Cardiac septum (tissue), 1 donor: ENCODE results near the gene SLAIN2. TPM values are rescaled to one million over a fixed set of nuclear protein-coding genes. Genes with fewer than 3 reads are reported as not detected.
"Not testable (repeated sequence)": the region's sequence is repeated elsewhere in the genome, so short reads cannot be mapped to it uniquely, and the experiment has no call there.

Experiments used
- DNase-seq: peaks from one replicate; pipeline ENCODE4 v3.0.0-alpha.2; 2020; ENCODE audit warnings: low spot score
- intact Hi-C: fragments of 100-400 bp; cut with DNase I; formaldehyde crosslinking; loops from one replicate; pipeline ENCODE4 v1.14.0; 2022
- long read RNA-seq: library from polyadenylated mRNA; unstranded; transcript quantifications from one replicate; pipeline ENCODE4 v2.0.0, GENCODE V29; 2021
- total RNA-seq: library from RNA; stranded (reverse); fragmentation: NEBNext Ultra II Directional; extraction: Animal tissue kit (Norgen Biotek cat#: 25700); gene quantifications from one replicate; pipeline ENCODE4 v1.2.1, GENCODE V29; 2021
- donor health status: DM: no; HTN: no; CAD: no.

SLAIN2 gene
- 159 TPM for total RNA-seq
- long read RNA-seq, full-length matches to known transcripts = 20 of 116 reads
- long read RNA-seq, partial matches to known transcripts = 26 of 116 reads
- long read RNA-seq, other reads (novel, unspliced or antisense) = 70 of 116 reads

DNA sequence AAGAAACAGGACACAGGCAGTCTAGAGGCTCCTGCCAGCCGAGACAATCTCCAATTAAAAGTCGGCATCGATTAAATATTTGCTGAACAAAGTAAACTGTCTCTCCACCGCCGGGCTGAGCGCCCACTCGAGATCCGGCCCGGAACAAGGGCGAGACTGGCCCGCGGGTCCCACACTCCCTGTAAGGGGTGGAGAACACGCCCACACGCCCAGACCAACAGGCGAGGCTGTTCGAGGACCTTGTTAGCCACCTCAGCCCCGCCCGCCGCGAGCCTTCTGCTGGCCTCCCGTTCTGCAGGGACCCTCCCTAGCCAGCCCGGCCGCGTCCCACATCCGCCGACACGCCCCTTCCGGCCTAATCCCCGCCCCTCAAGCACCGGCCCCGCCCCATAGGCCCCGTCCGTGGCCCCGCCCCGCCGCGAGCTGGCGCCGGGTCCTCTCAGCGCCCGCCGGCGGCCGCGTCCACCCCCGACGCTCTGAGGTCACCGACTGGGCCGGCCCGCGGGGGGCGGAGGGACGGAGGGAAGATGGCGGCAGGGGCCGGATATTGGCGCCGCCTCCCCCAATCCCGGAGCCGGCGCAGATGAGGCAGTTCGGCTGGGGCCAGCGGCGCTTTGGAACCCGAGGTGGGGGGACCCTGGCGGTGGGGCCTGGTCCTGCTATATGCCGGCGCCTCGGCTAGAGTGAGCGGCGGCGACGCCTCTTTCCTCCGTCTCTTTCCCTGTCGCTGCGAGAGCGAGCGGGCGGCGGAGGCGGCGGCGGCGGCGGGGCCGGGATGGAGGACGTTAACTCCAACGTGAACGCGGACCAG is at the start of gene SLAIN2:
SLAIN2 (plus strand) TSS at position 565 of the 811 bp plus-strand sequence; CDS start at position 776, 211 bp downstream.
- DNase-seq = peak; percentile 100
- intact Hi-C loops = loop anchor here (5.0 kb wide), 2 partner anchors 46 to 69 kb away; no protein-coding TSS in a partner anchor

DNA sequence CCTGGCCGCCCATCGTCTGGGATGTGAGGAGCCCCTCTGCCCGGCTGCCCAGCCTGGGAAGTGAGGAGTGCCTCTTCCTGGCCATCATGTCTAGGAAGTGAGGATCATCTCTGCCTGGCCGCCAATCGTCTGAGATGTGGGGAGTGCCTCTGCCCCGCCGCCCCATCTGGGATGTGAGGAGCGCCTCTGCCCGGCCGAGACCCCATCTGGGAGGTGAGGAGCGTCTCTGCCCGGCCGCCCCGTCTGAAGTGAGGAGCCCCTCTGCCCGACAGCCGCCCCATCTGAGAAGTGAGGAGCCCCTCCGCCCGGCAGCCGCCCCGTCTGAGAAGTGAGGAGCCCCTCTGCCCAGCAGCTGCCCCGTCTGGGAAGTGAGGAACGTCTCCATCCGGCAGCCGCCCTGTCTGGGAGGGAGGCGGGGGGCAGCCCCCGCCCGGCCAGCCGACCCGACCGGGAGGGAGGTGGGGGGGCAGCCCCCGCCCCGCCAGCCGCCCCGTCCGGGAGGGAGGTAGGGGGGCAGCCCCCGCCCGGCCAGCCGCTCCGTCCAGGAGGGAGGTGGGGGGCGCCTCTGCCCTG is 49.0 kb upstream of the SLAIN2 start:
- DNase-seq, intact Hi-C loops: not testable (repeated sequence)

DNA sequence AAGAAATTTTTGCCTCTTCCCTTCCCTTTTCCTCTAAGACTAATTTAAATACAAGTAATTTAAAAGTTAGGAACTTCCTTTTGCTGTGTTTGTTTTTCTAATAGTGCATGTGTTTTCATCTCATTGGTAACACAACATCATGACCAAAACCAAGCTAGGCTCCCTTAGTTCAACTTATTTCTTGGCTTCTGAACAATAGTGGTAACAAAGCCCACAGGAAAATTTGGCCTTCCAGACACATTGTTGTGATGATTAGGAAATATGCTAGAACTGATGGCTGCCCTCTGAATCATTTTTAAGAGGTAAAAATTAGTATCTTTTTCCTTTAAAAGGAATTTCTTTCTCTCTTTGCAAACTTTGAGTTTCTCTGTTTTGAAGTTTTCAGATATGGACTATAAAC is 46.2 kb upstream of the SLAIN2 start:
- intact Hi-C loops = no loop called here
- no peak for DNase-seq

DNA sequence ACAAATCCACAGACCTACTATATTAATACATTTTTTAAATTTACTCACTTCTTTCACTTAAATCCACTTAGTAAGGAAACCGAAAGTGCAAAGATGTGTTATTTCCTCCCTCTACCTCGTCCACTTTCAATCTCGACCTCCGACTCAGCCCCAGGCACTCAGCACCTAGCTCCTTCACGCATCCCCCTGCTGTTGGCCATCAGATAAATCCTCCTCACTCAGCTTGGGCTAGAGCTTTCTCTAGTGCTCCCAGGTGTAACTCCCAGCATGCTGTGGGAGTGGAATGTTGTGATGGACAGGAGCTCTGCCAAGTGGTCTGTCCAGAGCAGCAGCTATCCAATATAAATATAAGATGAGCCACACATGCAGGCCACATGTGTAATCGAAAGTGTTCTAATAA is 45.0 kb upstream of the SLAIN2 start:
- no peak for DNase-seq
- intact Hi-C loops = no loop called here

DNA sequence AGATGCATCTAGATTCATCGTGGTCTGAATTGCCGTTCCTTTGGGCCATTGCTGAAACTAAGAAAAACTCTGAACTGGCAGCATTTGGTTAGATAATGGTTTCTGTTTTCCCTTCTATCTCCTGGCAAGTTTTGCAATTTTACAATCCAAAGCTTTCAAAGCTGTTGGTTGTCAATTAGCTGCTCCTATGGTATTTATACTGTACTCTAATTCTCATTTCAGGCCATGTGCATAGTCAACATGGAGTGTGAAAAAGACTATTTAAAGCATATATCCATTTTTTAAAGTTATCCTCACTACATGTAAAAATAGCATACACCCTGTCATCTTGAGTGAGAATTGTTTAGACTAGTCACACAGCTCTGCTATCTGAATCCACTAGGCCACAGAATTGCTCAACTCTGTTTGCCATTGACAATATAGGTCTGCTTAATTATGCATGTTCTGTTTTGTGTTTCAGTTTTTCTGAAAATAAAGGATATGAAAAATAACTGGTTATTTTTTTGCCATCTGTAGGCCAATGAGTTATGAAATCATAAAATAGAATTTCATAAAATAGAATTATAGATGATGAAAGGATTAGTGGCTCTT is 44.0 kb upstream of the SLAIN2 start:
- intact Hi-C loops = no loop called here
- no peak for DNase-seq

DNA sequence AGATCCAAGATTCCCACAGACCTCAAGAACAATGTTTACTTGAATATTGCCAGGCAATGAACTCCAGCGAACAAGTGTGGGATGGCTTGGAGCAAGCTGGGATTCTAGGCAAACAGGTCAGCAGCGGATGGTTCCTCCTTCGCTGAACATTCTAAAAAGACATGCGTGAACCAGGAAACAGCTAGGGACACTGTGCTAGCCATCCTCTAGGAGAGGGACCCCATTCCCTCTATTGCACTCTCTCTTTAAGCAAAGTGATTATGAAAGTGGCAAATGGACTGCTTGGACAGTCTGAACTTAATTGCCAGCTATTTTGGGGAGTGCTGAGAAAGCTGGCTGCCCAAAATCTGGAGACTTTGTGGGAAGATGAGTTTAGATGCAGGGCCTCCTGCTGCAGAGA is 41.8 kb upstream of the SLAIN2 start:
- intact Hi-C loops = no loop called here
- DNase-seq = no peak

DNA sequence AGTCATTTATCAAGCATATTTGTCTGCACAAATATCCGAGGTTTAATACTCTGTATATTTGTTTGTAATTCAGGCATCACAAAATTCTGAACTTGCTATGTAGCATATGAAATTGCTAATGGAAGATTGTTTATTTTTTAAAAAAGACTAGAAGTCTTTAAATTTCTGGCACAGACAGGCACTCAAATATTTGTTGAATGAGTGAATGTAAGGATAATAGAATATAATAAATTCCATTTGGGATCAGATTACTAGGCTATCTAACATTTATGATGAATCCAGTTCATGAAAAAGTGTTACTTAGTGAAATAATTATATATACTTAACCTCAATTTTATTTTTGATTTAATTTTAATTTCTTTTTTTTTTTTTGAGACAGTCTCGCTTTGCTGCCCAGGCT is 41.3 kb upstream of the SLAIN2 start:
- intact Hi-C loops = no loop called here

DNA sequence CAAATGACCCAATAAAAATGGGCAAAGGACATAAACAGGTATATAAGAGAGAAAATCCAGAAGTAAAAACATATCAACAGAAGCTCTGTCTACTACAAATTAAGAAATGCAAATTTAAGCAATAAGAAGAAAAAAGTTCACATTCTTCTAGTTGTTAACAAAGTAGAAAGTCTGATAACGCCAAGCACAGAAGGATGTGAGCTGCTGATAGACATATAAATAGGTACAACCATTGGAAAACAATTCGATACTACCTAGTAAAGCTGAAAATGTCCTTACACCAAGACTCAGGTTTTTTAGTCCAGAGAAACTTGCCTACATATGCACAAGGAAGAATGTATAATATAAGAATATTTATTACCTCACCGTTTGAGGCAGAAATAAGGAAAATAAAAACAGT is 35.8 kb upstream of the SLAIN2 start:
- intact Hi-C loops = no loop called here
- DNase-seq = no peak

More for the DNA sequence above, 41.3 kb upstream of the SLAIN2 start:
- no peak for DNase-seq

DNA sequence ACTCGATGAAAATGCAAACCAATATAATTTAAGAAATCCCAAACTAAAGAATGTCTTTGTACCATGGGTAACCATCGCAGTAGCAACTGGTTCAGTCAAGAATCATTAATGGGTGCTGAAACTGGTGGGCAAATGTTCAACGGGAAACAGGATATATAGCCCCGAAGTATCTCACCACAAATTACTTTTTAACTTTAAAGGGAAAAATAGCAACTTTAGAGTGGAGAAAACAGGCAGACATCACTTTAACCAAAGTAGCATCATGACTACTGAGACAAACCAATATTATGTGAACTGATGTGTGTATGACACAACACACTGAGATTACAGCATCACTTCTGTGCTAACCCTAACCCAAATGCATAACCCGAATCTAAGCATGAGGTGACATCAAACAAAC is 33.8 kb upstream of the SLAIN2 start:
- no peak for DNase-seq
- intact Hi-C loops = no loop called here

DNA sequence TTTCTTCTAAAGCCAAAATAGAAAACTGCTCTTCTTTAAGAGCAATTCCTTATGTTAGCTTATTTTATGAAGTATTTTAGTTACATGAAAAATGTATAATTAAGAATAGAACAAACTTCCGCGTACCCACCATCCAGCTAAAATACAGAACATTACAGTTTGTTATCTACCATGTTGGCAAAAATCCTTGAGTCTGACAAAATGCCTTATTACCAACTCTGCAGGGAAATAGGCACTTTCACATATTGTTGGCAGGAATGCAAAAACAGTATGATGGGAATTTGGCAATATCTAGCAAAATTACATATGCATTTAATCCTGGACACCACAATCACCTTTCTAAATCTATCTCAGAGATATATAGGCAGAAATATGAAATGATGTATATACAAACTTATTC is 32.4 kb upstream of the SLAIN2 start:
- no peak for DNase-seq
- intact Hi-C loops = no loop called here

DNA sequence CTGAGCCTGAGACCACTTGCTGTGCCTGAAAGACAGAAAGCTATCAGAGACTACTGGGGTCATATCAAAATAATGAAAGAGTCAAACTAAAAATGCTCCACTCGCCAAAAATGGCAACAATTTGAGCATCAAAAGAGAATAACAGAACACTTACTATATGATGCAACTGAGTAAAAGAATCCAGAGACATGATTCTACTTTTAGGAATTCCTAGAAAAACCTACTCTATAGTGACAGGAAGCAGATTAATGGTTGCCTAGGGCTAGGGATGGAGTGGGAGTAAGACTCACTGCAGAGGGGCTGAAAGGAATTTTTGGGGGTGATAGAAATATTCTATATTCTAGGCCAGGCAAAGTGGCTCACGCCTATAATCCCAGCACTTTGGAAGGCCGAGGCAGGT is 29.4 kb upstream of the SLAIN2 start:
- intact Hi-C loops = no loop called here
- no peak for DNase-seq

DNA sequence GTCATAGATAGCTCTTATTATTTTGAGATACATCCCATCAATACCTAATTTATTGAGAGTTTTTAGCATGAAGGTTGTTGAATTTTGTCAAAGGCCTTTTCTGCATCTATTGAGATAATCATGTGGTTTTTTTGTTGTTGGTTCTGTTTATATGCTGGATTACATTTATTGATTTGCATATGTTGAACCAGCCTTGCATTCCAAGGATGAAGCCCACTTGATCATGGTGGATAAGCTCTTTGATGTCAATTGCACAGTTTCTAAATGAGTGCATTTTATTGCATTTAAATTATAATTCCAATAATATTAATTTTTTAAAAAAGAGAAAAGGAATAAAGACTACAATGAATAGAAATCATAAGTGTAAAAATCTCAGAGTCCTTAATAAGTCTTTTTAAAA is 26.6 kb upstream of the SLAIN2 start:
- intact Hi-C loops, DNase-seq: not testable (repeated sequence)

DNA sequence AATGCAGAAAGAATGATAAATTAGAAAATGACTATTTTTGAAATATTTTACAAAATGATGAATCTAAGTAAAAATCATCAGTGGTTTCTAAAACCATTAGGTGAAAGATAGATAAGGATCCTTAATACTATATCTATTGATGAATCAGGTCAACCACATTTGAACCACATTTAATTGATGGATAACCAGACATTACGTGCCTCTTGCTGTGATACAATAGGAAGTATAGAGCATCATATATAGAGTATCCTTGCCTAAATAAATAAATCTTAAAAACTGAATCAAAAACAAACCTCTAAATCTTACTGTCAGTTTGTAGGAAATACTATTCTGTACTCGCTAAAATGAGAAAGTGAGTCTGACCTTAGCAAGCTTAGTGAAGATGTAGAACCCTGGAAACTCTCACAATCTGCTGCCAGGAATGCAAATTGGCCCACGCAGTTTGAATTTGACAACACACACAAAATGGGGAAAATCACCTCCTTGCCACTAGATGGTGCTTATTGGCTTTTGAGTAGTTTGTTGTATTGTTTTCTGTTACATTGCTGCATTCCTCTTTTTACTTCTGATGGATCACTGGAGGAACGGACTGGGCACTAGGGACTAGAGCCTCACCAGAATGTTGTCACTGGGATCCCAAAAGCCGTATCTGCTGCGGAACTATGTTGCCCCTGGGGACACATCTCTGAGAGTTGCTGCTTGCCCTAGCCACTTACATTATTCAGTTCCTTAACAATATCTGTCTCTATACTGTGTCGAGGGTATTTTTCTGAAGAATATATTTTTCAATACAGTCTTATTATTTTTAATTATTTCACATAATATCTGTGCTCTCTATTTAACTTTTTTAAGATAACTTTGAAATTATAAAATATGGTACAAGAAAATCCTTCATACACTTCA is 25.4 kb upstream of the SLAIN2 start:
- intact Hi-C loops = no loop called here
- DNase-seq = no peak

DNA sequence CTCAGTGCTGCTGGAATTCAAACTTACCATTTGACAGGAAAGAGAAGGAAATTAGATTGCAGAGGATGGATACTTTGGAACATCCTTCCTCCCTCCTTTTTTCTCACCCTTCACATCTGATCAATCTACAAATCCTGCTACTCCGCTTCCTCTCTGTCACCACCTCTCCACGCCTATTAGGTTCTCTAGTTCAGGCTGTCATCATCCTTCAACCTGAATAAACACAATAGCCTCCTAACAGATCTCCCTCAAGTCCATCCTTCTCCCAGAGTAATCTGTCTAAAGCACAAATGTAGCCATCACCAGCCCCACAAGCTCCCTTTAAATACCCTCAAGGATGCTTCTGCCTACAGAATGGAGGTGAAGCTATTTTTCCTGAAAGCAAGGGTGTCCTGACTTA is 20.0 kb upstream of the SLAIN2 start:
- intact Hi-C loops = loop anchor here (10.0 kb wide), 1 partner anchor 223 kb away; no protein-coding TSS in a partner anchor

DNA sequence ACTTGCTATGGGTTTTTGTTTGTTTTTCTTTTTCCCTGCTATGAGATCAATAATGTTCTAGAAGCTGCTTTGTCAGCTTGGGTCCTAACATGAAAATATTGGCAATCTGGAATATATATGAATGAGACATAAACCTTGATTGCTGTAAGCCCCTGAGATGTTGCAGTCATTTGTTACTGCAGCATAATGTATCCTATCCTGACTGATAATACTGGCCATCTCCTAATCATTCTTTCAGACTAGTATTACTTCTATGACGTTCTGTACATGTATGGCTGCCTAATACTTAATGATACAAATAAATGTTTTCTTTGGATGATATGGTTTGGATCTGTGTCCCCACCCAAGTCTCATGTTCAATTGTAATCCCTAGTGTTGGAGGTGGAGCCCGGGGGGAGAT is 19.3 kb upstream of the SLAIN2 start:
- intact Hi-C loops = loop anchor here (10.0 kb wide), 1 partner anchor 223 kb away; no protein-coding TSS in a partner anchor
- DNase-seq = no peak

More for the DNA sequence above, 20.0 kb upstream of the SLAIN2 start:
- DNase-seq = no peak

DNA sequence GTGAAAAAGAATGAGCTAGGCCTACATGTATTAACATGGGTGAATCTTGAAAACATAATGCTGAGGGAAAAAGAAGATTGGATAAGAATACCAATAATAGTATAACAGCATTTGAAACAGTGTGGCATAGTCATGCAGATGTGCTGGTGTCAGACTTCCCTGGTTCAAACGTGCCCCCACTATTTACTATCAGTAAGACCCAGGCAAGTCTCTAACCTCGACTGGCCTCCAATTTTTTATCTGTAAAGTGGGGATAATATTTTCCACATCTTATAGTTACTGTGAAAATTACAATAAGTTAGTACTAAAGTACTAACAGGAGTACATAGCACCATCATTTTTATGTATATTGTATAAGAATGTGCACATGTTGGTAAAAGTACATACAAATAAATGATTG is 17.0 kb upstream of the SLAIN2 start:
- DNase-seq = no peak
- intact Hi-C loops = loop anchor here (10.0 kb wide), 1 partner anchor 221 kb away; no protein-coding TSS in a partner anchor

DNA sequence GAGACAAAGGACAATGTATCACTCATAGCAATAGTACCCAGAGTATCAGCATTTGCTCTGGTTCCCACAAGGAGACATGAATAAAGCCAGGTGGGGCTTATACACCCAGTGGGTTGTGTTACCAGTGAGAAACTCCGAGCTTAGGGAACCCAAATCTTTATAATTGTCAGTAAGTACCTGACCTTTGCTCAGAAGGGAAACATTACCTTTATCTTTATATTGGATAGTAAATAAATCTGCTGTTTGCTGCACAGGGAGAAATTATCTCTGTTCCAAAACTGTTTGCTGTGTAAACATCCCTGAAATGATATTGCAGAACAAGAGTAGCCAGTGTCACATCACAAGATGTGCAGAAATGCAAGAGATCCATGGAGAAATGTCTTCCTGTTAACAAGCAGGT is 12.1 kb upstream of the SLAIN2 start:
- intact Hi-C loops = loop anchor here (10.0 kb wide), 1 partner anchor 216 kb away; no protein-coding TSS in a partner anchor
- no peak for DNase-seq

DNA sequence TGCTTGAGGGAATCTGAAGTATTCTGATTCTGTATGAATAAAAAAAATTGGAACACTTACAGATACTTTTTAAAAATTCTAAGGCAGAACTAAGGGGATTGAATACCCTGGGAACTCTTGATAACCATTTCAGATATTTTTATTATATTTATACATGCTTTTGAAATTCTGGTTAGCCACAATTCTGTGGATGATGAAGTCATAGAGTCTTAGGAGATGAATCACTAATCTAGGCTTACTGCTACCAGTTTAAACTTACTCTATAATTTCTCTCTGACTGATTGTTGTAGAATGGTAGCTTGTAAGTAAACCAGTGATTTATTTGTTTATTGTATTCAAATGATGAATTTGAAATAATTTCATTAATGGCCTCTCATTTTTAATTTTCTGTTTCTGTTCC is 11.4 kb upstream of the SLAIN2 start:
- DNase-seq = no peak
- intact Hi-C loops = loop anchor here (10.0 kb wide), 1 partner anchor 215 kb away; no protein-coding TSS in a partner anchor

DNA sequence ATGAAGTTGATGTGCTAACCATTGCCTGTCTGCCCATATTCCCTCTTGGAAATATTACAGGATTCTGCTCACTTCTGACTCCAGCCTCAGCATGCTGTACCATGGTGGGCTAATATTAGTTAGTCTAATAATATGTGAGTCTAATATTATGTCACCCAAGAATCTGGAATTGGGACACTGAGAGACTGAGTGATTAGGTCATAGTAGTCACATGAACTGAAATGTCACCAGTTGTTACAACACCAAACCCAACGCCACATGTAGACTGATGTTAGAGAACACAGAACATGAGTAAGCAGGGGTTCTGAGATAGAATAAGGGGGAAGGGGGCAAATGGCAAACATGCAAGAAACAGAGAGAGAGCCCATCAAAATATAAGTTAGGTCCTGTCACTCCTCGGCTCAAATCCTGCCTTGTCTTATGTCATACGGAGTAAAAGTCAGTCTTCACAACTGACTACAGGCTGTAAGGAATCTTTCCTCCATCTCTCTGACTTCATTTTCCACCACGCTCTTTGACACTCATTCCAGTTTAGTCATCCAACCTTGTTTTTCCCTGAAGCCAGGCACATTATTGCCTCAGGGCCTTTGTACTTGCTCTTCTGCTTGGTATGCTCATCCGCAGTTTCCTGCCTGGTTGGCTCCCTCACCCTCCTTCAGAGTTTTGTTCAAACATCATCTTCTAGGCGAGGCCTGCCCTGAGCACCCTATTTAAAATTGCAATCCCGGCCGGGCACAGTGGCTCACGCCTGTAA is 9.6 kb upstream of the SLAIN2 start:
- DNase-seq = no peak
- intact Hi-C loops = no loop called here
